MM.1S (cell line): Measurements from ENCODE around the gene ESYT1.

Experiments used
- DNase-seq: peaks from one replicate; pipeline ENCODE4 v3.0.0-alpha.2; 2015
- H2AFZ ChIP-seq: fragments of 300-600 bp; sonication (generic); 2 replicates; pipeline ENCODE4 v1.6.0; 2016; ENCODE audit warnings: antibody characterized with exemption, low read length
- H3F3A ChIP-seq: fragments of 300-600 bp; sonication (generic); 2 replicates; pipeline ENCODE4 v1.6.1; 2016; ENCODE audit warnings: mild to moderate bottlenecking, antibody characterized with exemption, low read length, moderate library complexity, mixed read lengths; ENCODE audit not compliant: insufficient read depth
- H3K27ac ChIP-seq: fragments of 300-600 bp; sonication (generic); 2 replicates; pipeline ENCODE4 v1.5.1; 2016; ENCODE audit warnings: mild to moderate bottlenecking, low read length
- H3K27me3 ChIP-seq: fragments of 300-600 bp; sonication (generic); replicated peaks from 2 replicates; pipeline ENCODE4 v1.6.0; 2016; ENCODE audit warnings: low read length; ENCODE audit not compliant: insufficient read depth
- H3K36me3 ChIP-seq: fragments of 300-600 bp; sonication (generic); replicated peaks from 2 replicates; pipeline ENCODE4 v1.6.1; 2016; ENCODE audit warnings: mild to moderate bottlenecking, low read length, mixed read lengths; ENCODE audit not compliant: insufficient read depth
- H3K4me1 ChIP-seq: fragments of 300-600 bp; sonication (generic); 2 replicates; pipeline ENCODE4 v1.6.1; 2016; ENCODE audit warnings: low read length, mixed read lengths
- H3K4me2 ChIP-seq: fragments of 300-600 bp; sonication (generic); 2 replicates; pipeline ENCODE4 v1.6.0; 2016; ENCODE audit warnings: low read depth, low read length
- H3K4me3 ChIP-seq: fragments of 300-600 bp; sonication (generic); 2 replicates; pipeline ENCODE4 v1.5.1; 2016; ENCODE audit warnings: low read length, mixed read lengths
- H3K79me2 ChIP-seq: fragments of 300-600 bp; sonication (generic); 2 replicates; pipeline ENCODE4 v1.6.1; 2016; ENCODE audit warnings: mixed run types, low read length, mixed read lengths
- H3K9ac ChIP-seq: fragments of 300-600 bp; sonication (generic); 2 replicates; pipeline ENCODE4 v1.6.1; 2016; ENCODE audit warnings: low read length, mixed read lengths
- H3K9me2 ChIP-seq: fragments of 300-600 bp; sonication (generic); replicated peaks from 2 replicates; pipeline ENCODE4 v1.6.1; 2016; ENCODE audit warnings: mild to moderate bottlenecking, low read length, mixed read lengths; ENCODE audit not compliant: insufficient read depth
- H3K9me3 ChIP-seq: fragments of 300-600 bp; sonication (generic); replicated peaks from 2 replicates; pipeline ENCODE4 v1.6.1; 2016; ENCODE audit warnings: mild to moderate bottlenecking, low read length, mixed read lengths; ENCODE audit not compliant: insufficient read depth
- H4K20me1 ChIP-seq: fragments of 300-600 bp; sonication (generic); 2 replicates; pipeline ENCODE4 v1.6.1; 2016; ENCODE audit warnings: mild to moderate bottlenecking, low read length, moderate library complexity, mixed read lengths; ENCODE audit not compliant: insufficient read depth
- EZH2 ChIP-seq: fragments of 300-600 bp; sonication (generic); optimal IDR thresholded peaks from 2 replicates; pipeline ENCODE3; 2017; ENCODE audit warnings: low read depth, mild to moderate bottlenecking, antibody characterized with exemption, low read length, mixed read lengths
- EZH2phosphoT487 ChIP-seq: fragments of 300-600 bp; sonication (generic); IDR thresholded peaks from 2 replicates; pipeline ENCODE4 v1.6.1; 2018; ENCODE audit warnings: antibody characterized with exemption, low read length
- TF ChIP-seq, protein P1 (sequence below): fragments of 300-600 bp; sonication (generic); IDR thresholded peaks from 2 replicates; pipeline ENCODE4 v1.5.1; 2016; ENCODE audit warnings: antibody characterized with exemption, low read length, mixed read lengths

ESYT1 gene

DNA sequence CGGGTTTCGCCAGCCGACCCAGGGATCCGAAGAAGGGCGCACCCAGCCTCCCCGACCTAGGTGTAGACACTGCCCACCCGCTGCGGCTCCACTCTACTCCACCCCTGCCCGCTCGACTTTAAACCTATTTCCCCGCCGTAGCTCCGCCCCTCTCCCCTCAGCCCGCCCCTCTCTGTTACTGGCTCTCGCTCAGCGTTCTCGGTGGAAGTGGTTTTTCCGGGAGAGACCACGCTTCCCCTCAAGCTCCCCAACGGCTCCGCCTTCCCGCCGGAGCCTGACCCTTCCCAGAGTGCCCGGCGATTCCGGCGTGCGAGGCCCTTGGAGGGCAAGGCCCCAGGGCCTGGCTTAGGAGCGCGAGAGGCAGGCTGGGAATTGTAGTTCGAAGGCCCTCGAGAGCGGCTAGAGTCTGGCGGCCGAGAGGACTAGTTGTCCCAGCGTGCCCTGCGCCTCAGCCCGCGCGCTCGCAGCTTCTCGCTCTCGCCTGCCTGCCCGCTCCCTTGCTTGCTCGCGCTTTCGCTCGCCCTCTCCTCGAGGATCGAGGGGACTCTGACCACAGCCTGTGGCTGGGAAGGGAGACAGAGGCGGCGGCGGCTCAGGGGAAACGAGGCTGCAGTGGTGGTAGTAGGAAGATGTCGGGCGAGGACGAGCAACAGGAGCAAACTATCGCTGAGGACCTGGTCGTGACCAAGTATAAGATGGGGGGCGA lies 23.8 kb upstream of the ESYT1 start, which contains the start of gene PA2G4:
TSS of gene PA2G4 (plus strand) at position 451 of the 706 bp plus-strand sequence. CDS start at position 630, 179 bp downstream.
- Histone ChIP-seq H3F3A (0 out of 2 replicates have a peak, but pooled peaks cover 5% of the 10 kb centered on the region), H3K4me2 (peak within 1 kb of the TSS; percentile 89), H2AFZ (peak within 1 kb of the TSS; percentile 80), H4K20me1 (peaks cover 6% of the 10 kb centered on the region; the same call in 1 of the 2 replicates), H3K9me3 (no peaks in the 10 kb centered on the region), H3K9ac (peak within 1 kb of the TSS; percentile 83), H3K27ac (peak within 1 kb of the TSS; percentile 38; the same call in 1 of the 2 replicates), H3K4me3 (peak within 1 kb of the TSS; percentile 78), H3K79me2 (peaks cover 42% of the 10 kb centered on the region), H3K27me3 (no peaks in the 10 kb centered on the region), H3K9me2 (no peaks in the 10 kb centered on the region), H3K36me3 (peaks cover 15% of the 10 kb centered on the region), H3K4me1 (peaks cover 7% of the 10 kb centered on the region)
- DNase-seq, result peak; percentile 99
- no peak for TF ChIP-seq EZH2
- no peak for TF ChIP-seq EZH2phosphoT487
- TF ChIP-seq, protein P1, sequence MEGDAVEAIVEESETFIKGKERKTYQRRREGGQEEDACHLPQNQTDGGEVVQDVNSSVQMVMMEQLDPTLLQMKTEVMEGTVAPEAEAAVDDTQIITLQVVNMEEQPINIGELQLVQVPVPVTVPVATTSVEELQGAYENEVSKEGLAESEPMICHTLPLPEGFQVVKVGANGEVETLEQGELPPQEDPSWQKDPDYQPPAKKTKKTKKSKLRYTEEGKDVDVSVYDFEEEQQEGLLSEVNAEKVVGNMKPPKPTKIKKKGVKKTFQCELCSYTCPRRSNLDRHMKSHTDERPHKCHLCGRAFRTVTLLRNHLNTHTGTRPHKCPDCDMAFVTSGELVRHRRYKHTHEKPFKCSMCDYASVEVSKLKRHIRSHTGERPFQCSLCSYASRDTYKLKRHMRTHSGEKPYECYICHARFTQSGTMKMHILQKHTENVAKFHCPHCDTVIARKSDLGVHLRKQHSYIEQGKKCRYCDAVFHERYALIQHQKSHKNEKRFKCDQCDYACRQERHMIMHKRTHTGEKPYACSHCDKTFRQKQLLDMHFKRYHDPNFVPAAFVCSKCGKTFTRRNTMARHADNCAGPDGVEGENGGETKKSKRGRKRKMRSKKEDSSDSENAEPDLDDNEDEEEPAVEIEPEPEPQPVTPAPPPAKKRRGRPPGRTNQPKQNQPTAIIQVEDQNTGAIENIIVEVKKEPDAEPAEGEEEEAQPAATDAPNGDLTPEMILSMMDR, result no peak

DNA sequence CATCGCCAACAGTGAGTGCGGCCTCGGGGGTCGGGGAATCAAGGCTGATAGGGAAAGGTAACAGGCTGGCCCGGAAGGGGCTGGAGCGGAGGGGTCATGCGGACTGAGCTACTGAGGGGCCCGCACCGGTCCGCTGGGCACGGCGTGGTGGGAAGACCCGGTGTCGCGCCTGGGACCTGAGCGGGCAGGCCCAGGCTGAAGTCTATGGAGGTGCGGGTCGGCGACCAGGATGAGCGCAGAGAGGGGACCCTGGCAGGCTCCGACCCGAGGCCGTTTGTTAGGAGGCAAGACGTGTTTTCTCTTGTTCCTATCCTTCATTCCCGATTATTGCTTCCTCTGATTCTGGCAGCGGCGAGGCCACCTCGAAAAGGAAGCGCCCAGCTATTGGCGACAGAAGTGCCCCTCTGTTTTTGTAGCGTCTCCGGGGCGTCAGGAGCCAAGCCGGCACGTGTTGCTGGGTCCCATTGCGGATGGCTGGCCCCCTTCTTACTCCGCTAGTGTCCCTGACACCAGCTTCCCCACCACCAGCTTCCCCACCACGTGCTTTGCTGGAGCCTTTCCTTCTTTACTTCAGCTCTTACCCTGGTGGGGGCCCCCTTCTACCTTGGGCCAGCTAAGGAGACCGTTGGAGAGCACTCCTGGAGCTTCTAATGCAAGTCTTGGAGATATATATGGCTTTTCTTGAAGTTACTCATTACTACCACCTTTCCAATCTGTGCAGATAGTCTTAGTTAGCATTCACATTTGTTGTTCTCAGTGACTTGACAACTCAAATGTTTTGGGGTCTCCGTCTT lies 23.1 kb upstream of the ESYT1 start:
- Histone ChIP-seq H3K9ac (peak overlapping the region; percentile 83), H3K4me2 (peak overlapping the region; percentile 89), H3F3A (peaks cover 5% of the 10 kb centered on the region; the same call in 1 of the 2 replicates), H3K9me2 (no peaks in the 10 kb centered on the region), H3K36me3 (peaks cover 18% of the 10 kb centered on the region), H3K79me2 (peaks cover 42% of the 10 kb centered on the region), H3K27me3 (no peaks in the 10 kb centered on the region), H3K4me1 (peaks cover 7% of the 10 kb centered on the region), H3K27ac (peak overlapping the region; percentile 38; the same call in 1 of the 2 replicates), H4K20me1 (peaks cover 6% of the 10 kb centered on the region; the same call in 1 of the 2 replicates), H3K4me3 (peak overlapping the region; percentile 78), H2AFZ (peak overlapping the region; percentile 31), H3K9me3 (no peaks in the 10 kb centered on the region)
- peak; percentile 19 for DNase-seq
- TF ChIP-seq, protein P1, result 0 out of 2 replicates have a peak, but pooled peaks have one; percentile 10
- TF ChIP-seq EZH2phosphoT487 (no peak), EZH2 (no peak)

DNA sequence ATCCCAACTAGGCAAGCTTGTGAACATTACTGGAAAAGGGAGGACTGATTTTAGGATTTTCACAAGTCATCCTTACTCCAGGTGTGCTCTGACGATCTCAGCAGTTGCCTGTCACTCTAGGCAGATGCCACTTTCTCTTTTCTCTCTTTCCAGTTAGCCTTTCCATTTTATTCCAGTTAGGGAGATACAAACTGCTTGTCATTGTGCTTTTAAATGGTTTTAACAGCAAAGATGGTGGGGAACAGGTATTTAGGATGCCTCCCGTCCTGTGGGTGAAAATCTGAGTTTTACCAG lies 22.5 kb upstream of the ESYT1 start:
- peak overlapping the region; percentile 78 for H3K4me3 ChIP-seq
- DNase-seq, result no peak
- H3K27ac ChIP-seq, result peak overlapping the region; percentile 38; the same call in 1 of the 2 replicates
- no peaks in the 10 kb centered on the region for H3K9me3 ChIP-seq
- TF ChIP-seq EZH2 (no peak), EZH2phosphoT487 (no peak)
- TF ChIP-seq, protein P1, result no peak
- H3F3A ChIP-seq, result peaks cover 5% of the 10 kb centered on the region; the same call in 1 of the 2 replicates
- H3K36me3 ChIP-seq, result peaks cover 20% of the 10 kb centered on the region
- H3K79me2 ChIP-seq, result peaks cover 42% of the 10 kb centered on the region
- H3K4me1 ChIP-seq, result peaks cover 7% of the 10 kb centered on the region
- H3K27me3 ChIP-seq, result no peaks in the 10 kb centered on the region
- peaks cover 6% of the 10 kb centered on the region; the same call in 1 of the 2 replicates for H4K20me1 ChIP-seq
- H3K4me2 ChIP-seq, result peak overlapping the region; percentile 89
- peak overlapping the region; percentile 83 for H3K9ac ChIP-seq
- no peaks in the 10 kb centered on the region for H3K9me2 ChIP-seq
- no peak overlapping the region for H2AFZ ChIP-seq
